Right atrium auricular region (tissue), 2 donors: ENCODE data around the gene UNC13D. TPM values are rescaled to one million over a fixed set of nuclear protein-coding genes. Genes with fewer than 3 reads are reported as not detected.

Source experiments
- DNase-seq: peaks from one replicate; pipeline ENCODE4 v3.0.0-alpha.2; 2019; ENCODE audit warnings: low spot score
- H3K27ac ChIP-seq, 2 donors: fragments of 200-600 bp; sonication (generic); 1 replicate in 1 of 2; 2 replicates in 1 of 2; pipeline ENCODE4 v1.5.1; 2016 to 2019
- H3K27me3 ChIP-seq, 2 donors: fragments of 200-600 bp; sonication (generic); one replicate each; pipeline versions ENCODE4 v1.5.1 to v1.6.0; 2017 to 2019
- H3K36me3 ChIP-seq: fragments of 200-600 bp; sonication (generic); one replicate; pipeline ENCODE4 v1.5.1; 2016
- H3K4me1 ChIP-seq, 2 donors: fragments of 200-600 bp; sonication (generic); one replicate each; pipeline versions ENCODE4 v1.5.1 to v1.6.0; 2017 to 2019
- H3K4me3 ChIP-seq, 2 donors: fragments of 200-600 bp; sonication (generic); 1 replicate in 1 of 2; 2 replicates in 1 of 2; pipeline ENCODE4 v1.5.1; 2017 to 2019; ENCODE audit warnings: mild to moderate bottlenecking in 1 of 2, moderate library complexity in 1 of 2
- H3K9me3 ChIP-seq, 2 donors: fragments of 200-600 bp; sonication (generic); one replicate each; pipeline ENCODE4 v1.5.1; 2019
- CTCF ChIP-seq, 2 donors: fragments of 200-600 bp; sonication (generic); IDR thresholded peaks; one replicate each; pipeline ENCODE4 v1.5.1; 2019; ENCODE audit warnings: antibody characterized with exemption in 2 of 2
- total RNA-seq, 2 donors: library from RNA; depleted of rRNA; stranded (reverse); fragments of >200 nt; gene quantifications; one replicate each; pipeline ENCODE4 v1.1.0, GENCODE V29; 2016

UNC13D gene
- total RNA-seq, 2 donors from 2014 or later = 11.1 to 25.9 TPM

GRCh38 chr17:75829747-75830146 lies 14.5 kb downstream of the UNC13D start:
- peaks cover 15% of the 10 kb centered on the region for H3K36me3 ChIP-seq
- no peaks in the 10 kb centered on the region for H3K9me3 ChIP-seq
- no peak overlapping the region for H3K4me3 ChIP-seq
- TF ChIP-seq CTCF (IDR thresholded peaks at IDR 0.05) = peak in 1 of 2 donors; percentile 12
- H3K27me3 ChIP-seq = no peaks in the 10 kb centered on the region
- H3K4me1 ChIP-seq = peaks cover 0 to 49% of the 10 kb centered on the region in 2 donors
- DNase-seq = no peak
- H3K27ac ChIP-seq = no peak overlapping the region

GRCh38 chr17:75828741-75829140 lies 15.5 kb downstream of the UNC13D start:
- Histone ChIP-seq H3K4me3 (no peak overlapping the region), H3K27ac (no peak overlapping the region), H3K4me1 (peaks cover 0 to 51% of the 10 kb centered on the region in 2 donors), H3K36me3 (peaks cover 21% of the 10 kb centered on the region), H3K9me3 (no peaks in the 10 kb centered on the region), H3K27me3 (no peaks in the 10 kb centered on the region)
- no peak for DNase-seq
- no peak for TF ChIP-seq CTCF (IDR thresholded peaks at IDR 0.05)

DNA sequence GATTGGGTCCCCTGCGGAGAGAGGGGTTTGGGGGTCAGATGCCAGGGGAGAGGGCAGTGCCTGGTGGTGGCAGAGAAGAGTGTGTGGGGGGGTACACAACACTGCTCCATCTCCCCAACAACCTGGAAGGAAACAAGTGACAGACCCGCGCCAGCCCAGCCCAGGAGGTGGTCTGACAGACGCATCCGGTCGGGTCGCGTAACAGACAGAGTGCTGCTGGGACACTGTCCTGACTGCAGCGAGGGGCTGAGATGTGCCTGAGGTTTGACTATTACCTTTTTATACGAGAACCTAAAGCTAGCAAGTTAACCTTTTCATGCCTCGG lies 16.2 kb downstream of the UNC13D start:
- Histone ChIP-seq H3K36me3 (peaks cover 28% of the 10 kb centered on the region), H3K9me3 (no peaks in the 10 kb centered on the region), H3K4me3 (peak overlapping the region in 1 of 2 donors; percentile 47), H3K27ac (peak overlapping the region; percentile 81 to 88), H3K27me3 (no peaks in the 10 kb centered on the region), H3K4me1 (peaks cover 0 to 44% of the 10 kb centered on the region in 2 donors)
- no peak for DNase-seq
- no peak for TF ChIP-seq CTCF (IDR thresholded peaks at IDR 0.05)

- peak overlapping the region; percentile 31 to 47 for H3K4me3 ChIP-seq
- H3K36me3 ChIP-seq = peaks cover 33% of the 10 kb centered on the region
- peak; percentile 78 for DNase-seq
Measured at GRCh38 chr17:75827308-75828075, 16.7 kb downstream of the UNC13D start.

DNA sequence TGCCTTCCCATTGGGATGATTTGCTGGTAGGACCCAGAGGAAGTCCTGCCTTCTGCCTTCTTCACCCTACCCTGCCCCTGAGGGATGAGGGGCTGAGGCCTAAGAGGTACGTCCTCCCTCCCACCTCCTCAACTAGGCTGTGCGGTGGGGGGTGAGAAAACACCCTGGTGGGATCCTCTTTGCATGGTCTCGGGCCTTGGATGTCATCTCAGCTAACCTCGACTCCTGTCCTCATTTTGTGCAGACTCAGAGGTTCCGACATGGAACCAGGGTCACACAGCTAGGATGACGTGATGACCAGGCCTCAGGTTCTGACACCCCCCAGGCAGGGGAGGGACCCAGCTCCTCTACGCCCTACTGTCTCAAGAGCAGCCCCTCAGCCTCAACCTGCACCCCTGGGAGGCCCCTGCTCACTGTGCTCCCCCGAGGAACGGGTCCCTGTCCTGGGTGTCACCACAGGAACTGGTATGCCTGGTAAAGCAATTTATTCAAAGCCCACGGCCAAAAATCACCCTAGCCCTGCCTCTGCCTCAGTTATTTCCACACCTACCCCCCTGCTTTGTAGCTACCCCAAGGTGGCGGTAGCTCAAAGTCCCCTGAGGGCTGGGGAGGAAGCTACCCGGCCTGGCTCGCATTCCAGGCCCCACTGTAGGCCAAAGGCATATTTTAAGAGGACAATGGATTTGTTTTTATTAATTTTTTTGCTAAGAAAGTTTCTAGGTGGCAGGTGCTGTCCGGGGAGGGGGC lies 17.5 kb downstream of the UNC13D start:
- no peak for DNase-seq
- no peak for TF ChIP-seq CTCF (IDR thresholded peaks at IDR 0.05)
- H3K9me3 ChIP-seq = no peaks in the 10 kb centered on the region
- no peaks in the 10 kb centered on the region for H3K27me3 ChIP-seq
- H3K4me1 ChIP-seq = peaks cover 0 to 40% of the 10 kb centered on the region in 2 donors
- no peak overlapping the region for H3K4me3 ChIP-seq
- peaks cover 40% of the 10 kb centered on the region for H3K36me3 ChIP-seq
- peak overlapping the region; percentile 81 to 88 for H3K27ac ChIP-seq

More at GRCh38 chr17:75827308-75828075, 16.7 kb downstream of the UNC13D start:
- Histone ChIP-seq H3K4me1 (peaks cover 0 to 40% of the 10 kb centered on the region in 2 donors), H3K27me3 (no peaks in the 10 kb centered on the region), H3K27ac (peak overlapping the region; percentile 81 to 88), H3K9me3 (no peaks in the 10 kb centered on the region)
- peak; percentile 35 to 78 for TF ChIP-seq CTCF (IDR thresholded peaks at IDR 0.05)
